PC-3 (cell line): ENCODE data around the gene CNTN4. TPM values are rescaled to one million over a fixed set of nuclear protein-coding genes. Genes with fewer than 3 reads are reported as not detected.

Source experiments
- ATAC-seq: fragments of 200-7000 bp; cut with Tn5 transposase; 2 replicates; pipeline ENCODE4 v1.9.1; 2020; ENCODE audit warnings: mild to moderate bottlenecking, moderate library complexity
- BruUV-seq: library from RNA; stranded (reverse); fragments of 400-500 nt; replicated peaks from 2 replicates; lab custom pipeline; 2021; lab: Mats Ljungman, UMichigan
- CTCF ChIA-PET: fragments of 300-600 bp; sonication (Branson Sonifier 250); formaldehyde crosslinking; loops from one replicate; lab custom pipeline; 2022; ENCODE audit warnings: antibody characterized with exemption; lab: Charles Lee
- POLR2A ChIA-PET: fragments of 300-600 bp; sonication (Branson Sonifier 250); formaldehyde crosslinking; loops from one replicate; lab custom pipeline; 2022; ENCODE audit warnings: antibody characterized with exemption; ENCODE audit not compliant: unreplicated experiment; lab: Charles Lee
- DNase-seq: peaks from one replicate; pipeline ENCODE4 v3.0.0-alpha.2; 2015
- H2AFZ ChIP-seq: fragments of 300-600 bp; sonication (generic); 2 replicates; pipeline ENCODE4 v1.6.0; 2016; ENCODE audit warnings: antibody characterized with exemption, low read length
- H3F3A ChIP-seq: fragments of 300-600 bp; sonication (generic); one replicate; pipeline ENCODE4 v1.6.0; 2017; ENCODE audit warnings: antibody characterized with exemption, low read length, control low read depth, mild to moderate bottlenecking; ENCODE audit not compliant: unreplicated experiment
- H3K27ac ChIP-seq: fragments of 300-600 bp; sonication (generic); 2 replicates; pipeline ENCODE4 v1.5.1; 2016; ENCODE audit warnings: mild to moderate bottlenecking, low read length
- H3K27me3 ChIP-seq: fragments of 300-600 bp; sonication (generic); 2 replicates; pipeline ENCODE4 v1.6.1; 2016; ENCODE audit warnings: low read length, mixed read lengths
- H3K36me3 ChIP-seq: fragments of 300-600 bp; sonication (generic); 2 replicates; pipeline ENCODE4 v1.6.1; 2016; ENCODE audit warnings: low read depth, mixed run types, low read length, mixed read lengths
- H3K4me1 ChIP-seq: fragments of 300-600 bp; sonication (generic); 2 replicates; pipeline ENCODE4 v1.5.1; 2016; ENCODE audit warnings: low read length; ENCODE audit not compliant: insufficient read depth
- H3K4me2 ChIP-seq: fragments of 300-600 bp; sonication (generic); 2 replicates; pipeline ENCODE4 v1.6.0; 2016; ENCODE audit warnings: low read length
- H3K4me3 ChIP-seq: fragments of 300-600 bp; sonication (generic); 2 replicates; pipeline ENCODE4 v1.5.1; 2016; ENCODE audit warnings: mild to moderate bottlenecking, low read length, mixed read lengths
- H3K79me2 ChIP-seq: fragments of 300-600 bp; sonication (generic); 2 replicates; pipeline ENCODE4 v1.6.1; 2017; ENCODE audit warnings: low read length, mixed read lengths
- H3K9ac ChIP-seq: fragments of 300-600 bp; sonication (generic); 2 replicates; pipeline ENCODE4 v1.6.0; 2016; ENCODE audit warnings: mild to moderate bottlenecking, low read length
- H3K9me2 ChIP-seq: fragments of 300-600 bp; sonication (generic); replicated peaks from 2 replicates; pipeline ENCODE4 v1.6.1; 2016; ENCODE audit warnings: mixed run types, low read length, mixed read lengths
- H3K9me3 ChIP-seq: fragments of 300-600 bp; sonication (generic); 2 replicates; pipeline ENCODE4 v1.6.1; 2016; ENCODE audit warnings: low read length, mixed read lengths
- H4K20me1 ChIP-seq: fragments of 300-600 bp; sonication (generic); 2 replicates; pipeline ENCODE4 v1.6.1; 2016; ENCODE audit warnings: low read length, mixed read lengths
- CTCF ChIP-seq: fragments of 300-600 bp; sonication (generic); conservative IDR thresholded peaks from 2 replicates; pipeline ENCODE4 v1.5.1; 2017; ENCODE audit warnings: antibody characterized with exemption, low read depth, mild to moderate bottlenecking, low read length
- EZH2 ChIP-seq: fragments of 300-600 bp; sonication (generic); IDR thresholded peaks from one replicate; pipeline ENCODE4 v1.6.1; 2017; ENCODE audit warnings: antibody characterized with exemption, mild to moderate bottlenecking, low read length; ENCODE audit not compliant: unreplicated experiment
- EZH2phosphoT487 ChIP-seq: fragments of 300-600 bp; sonication (generic); IDR thresholded peaks from 2 replicates; pipeline ENCODE4 v1.6.1; 2018; ENCODE audit warnings: mild to moderate bottlenecking, antibody characterized with exemption, low read length, borderline replicate concordance
- intact Hi-C: fragments of 100-400 bp; cut with micrococcal nuclease; formaldehyde crosslinking; loops from 2 replicates; pipeline ENCODE4 v1.9.0; 2023
- total RNA-seq: library from RNA; depleted of rRNA; stranded (reverse); fragments of >200 nt; gene quantifications from 2 replicates; pipeline ENCODE4 v1.2.3, GENCODE V29; 2014

Gene CNTN4
- total RNA-seq, 1 experiment from 2014 or later = not detected

- Histone ChIP-seq H3K27me3 (peaks cover 6% of the 10 kb centered on the region; the same call in 1 of the 2 replicates), H3K4me2 (no peak overlapping the region), H4K20me1 (no peaks in the 10 kb centered on the region), H2AFZ (no peak overlapping the region), H3K36me3 (no peaks in the 10 kb centered on the region), H3K9ac (no peak overlapping the region), H3K79me2 (no peaks in the 10 kb centered on the region), H3K4me1 (no peaks in the 10 kb centered on the region), H3K9me3 (no peaks in the 10 kb centered on the region), H3K9me2 (no peaks in the 10 kb centered on the region), H3K27ac (no peak overlapping the region), H3F3A (no peaks in the 10 kb centered on the region), H3K4me3 (no peak overlapping the region)
- ChIA-PET CTCF (no interaction called here), POLR2A (no interaction called here)
- DNase-seq = no peak
- TF ChIP-seq EZH2 (no peak), CTCF (no peak), EZH2phosphoT487 (no peak)
- no peak for ATAC-seq
- intact Hi-C loops = no loop called here
- BruUV-seq = no TSS peak
These were observed 988.6 kb downstream of the CNTN4 start for GRCh38 chr3:3087279-3087678.

GRCh38 chr3:3087716-3088465 is 989.2 kb downstream of the CNTN4 start:
- POLR2A ChIA-PET = no interaction called here
- no TSS peak for BruUV-seq
- intact Hi-C loops = no loop called here

GRCh38 chr3:3089017-3089416 is 990.4 kb downstream of the CNTN4 start:
- H2AFZ ChIP-seq = no peak overlapping the region
- H3K27ac ChIP-seq = no peak overlapping the region
- BruUV-seq = no TSS peak
- no peaks in the 10 kb centered on the region for H4K20me1 ChIP-seq
- no peak overlapping the region for H3K4me3 ChIP-seq
- no peaks in the 10 kb centered on the region for H3K9me3 ChIP-seq
- no peaks in the 10 kb centered on the region for H3K9me2 ChIP-seq
- no peaks in the 10 kb centered on the region for H3K27me3 ChIP-seq
- H3K79me2 ChIP-seq = no peaks in the 10 kb centered on the region
- ATAC-seq (no peak), DNase-seq (no peak)
- POLR2A ChIA-PET = no interaction called here
- H3K4me2 ChIP-seq = no peak overlapping the region
- no peaks in the 10 kb centered on the region for H3F3A ChIP-seq
- H3K36me3 ChIP-seq = no peaks in the 10 kb centered on the region
- no peaks in the 10 kb centered on the region for H3K4me1 ChIP-seq
- no peak overlapping the region for H3K9ac ChIP-seq
- CTCF ChIA-PET = no interaction called here
- TF ChIP-seq EZH2 (no peak), EZH2phosphoT487 (no peak), CTCF (no peak)
- intact Hi-C loops = no loop called here

More at GRCh38 chr3:3087716-3088465, 989.2 kb downstream of the CNTN4 start:
- H3K9ac ChIP-seq = no peak overlapping the region
- H3F3A ChIP-seq = no peaks in the 10 kb centered on the region
- no peaks in the 10 kb centered on the region for H3K36me3 ChIP-seq
- no peaks in the 10 kb centered on the region for H4K20me1 ChIP-seq
- no peak for ATAC-seq
- no peak overlapping the region for H3K4me2 ChIP-seq
- H3K9me2 ChIP-seq = no peaks in the 10 kb centered on the region
- no peaks in the 10 kb centered on the region for H3K4me1 ChIP-seq
- no peak for DNase-seq
- H3K27me3 ChIP-seq = no peaks in the 10 kb centered on the region
- TF ChIP-seq EZH2phosphoT487 = no peak
- TF ChIP-seq EZH2 = no peak
- H3K4me3 ChIP-seq = no peak overlapping the region
- H3K9me3 ChIP-seq = no peaks in the 10 kb centered on the region
- CTCF ChIA-PET = no interaction called here
- H3K27ac ChIP-seq = no peak overlapping the region
- H2AFZ ChIP-seq = no peak overlapping the region
- no peaks in the 10 kb centered on the region for H3K79me2 ChIP-seq
